ENCODE data around the gene KRT71. TPM values are rescaled to one million over a fixed set of nuclear protein-coding genes. Genes with fewer than 3 reads are reported as not detected.
"Not testable (repeated sequence)": the region's sequence is repeated elsewhere in the genome, so short reads cannot be mapped to it uniquely, and the experiment has no call there.

Gene KRT71
- total RNA-seq, 1 experiment from 2014 or later: not detected

- TF ChIP-seq PREB (CRISPR knock-in tag; IDR thresholded peaks at IDR 0.05; ENCODE audit: borderline replicate concordance) (no peak), NR3C1 (CRISPR knock-in tag; conservative IDR thresholded peaks at IDR 0.05; ENCODE audit: low read depth) (no peak), MLX (CRISPR knock-in tag; IDR thresholded peaks at IDR 0.05) (no peak), TP53 (CRISPR knock-in tag; IDR thresholded peaks at IDR 0.05) (no peak), TEAD4 (CRISPR knock-in tag; IDR thresholded peaks at IDR 0.05) (no peak)
Measured at GRCh38 chr12:52598966-52599365, 46.0 kb upstream of the KRT71 start (continued).

GRCh38 chr12:52594237-52594636, 41.3 kb upstream of the KRT71 start:
- POLR2A ChIA-PET; H3K4me1 Mint-ChIP-seq; H3K27ac Mint-ChIP-seq; ATAC-seq; H3K4me3 Mint-ChIP-seq; DNase-seq (ENCODE audit: low spot score); CTCF ChIA-PET: not testable (repeated sequence)
- Mint-ChIP-seq H3K36me3 (peaks cover 16% of the 10 kb centered on the region), H3K9me3 (peaks cover 37% of the 10 kb centered on the region), H3K27me3 (ENCODE audit: low read depth) (peaks cover 16% of the 10 kb centered on the region)

GRCh38 chr12:52591521-52591920, 38.6 kb upstream of the KRT71 start:
- DNase-seq (ENCODE audit: low spot score): no peak
- CTCF ChIA-PET: no interaction called here

More at GRCh38 chr12:52591521-52591920, 38.6 kb upstream of the KRT71 start:
- Mint-ChIP-seq H3K27ac (no peak overlapping the region), H3K4me1 (no peaks in the 10 kb centered on the region), H3K36me3 (peaks cover 16% of the 10 kb centered on the region), H3K4me3 (no peak overlapping the region), H3K27me3 (ENCODE audit: low read depth) (peaks cover 12% of the 10 kb centered on the region), H3K9me3 (peaks cover 37% of the 10 kb centered on the region)
- POLR2A ChIA-PET: no interaction called here
- TF ChIP-seq STAT6 (CRISPR knock-in tag; conservative IDR thresholded peaks at IDR 0.05; ENCODE audit: low read depth) (no peak), ZNF396 (CRISPR knock-in tag; IDR thresholded peaks at IDR 0.05; ENCODE audit: borderline replicate concordance) (no peak), ZBTB43 (CRISPR knock-in tag; IDR thresholded peaks at IDR 0.05) (no peak), ZBTB21 (CRISPR knock-in tag; IDR thresholded peaks at IDR 0.05; ENCODE audit: borderline replicate concordance) (no peak), NR2C2 (CRISPR knock-in tag; IDR thresholded peaks at IDR 0.05) (no peak), SOX15 (CRISPR knock-in tag; IDR thresholded peaks at IDR 0.05) (no peak), IRF1 (CRISPR knock-in tag; IDR thresholded peaks at IDR 0.05) (no peak), PRRX2 (CRISPR knock-in tag; IDR thresholded peaks at IDR 0.05) (no peak), CREB1 (CRISPR knock-in tag; IDR thresholded peaks at IDR 0.05) (no peak), CBFB (CRISPR knock-in tag; IDR thresholded peaks at IDR 0.05; ENCODE audit: low read depth) (no peak), SP1 (CRISPR knock-in tag; conservative IDR thresholded peaks at IDR 0.05) (no peak)
- no peak for ATAC-seq

All from WTC11 (cell line).